BJ (cell line): ENCODE results near the gene PHLDB2. TPM values are rescaled to one million over a fixed set of nuclear protein-coding genes. Genes with fewer than 3 reads are reported as not detected.

ENCODE experiments used
- CTCF ChIA-PET: fragments of 350-600 bp; formaldehyde crosslinking; extraction: SDS; loops from one replicate; lab custom pipeline; 2021; ENCODE audit warnings: antibody characterized with exemption, inconsistent platforms; lab: Yijun Ruan, JAX
- POLR2A ChIA-PET: fragments of 300-600 bp; sonication (Branson Sonifier 250); formaldehyde crosslinking; extraction: SDS; loops from one replicate; lab custom pipeline; 2021; ENCODE audit warnings: antibody characterized with exemption; lab: Charles Lee
- DNase-seq: peaks from one replicate; pipeline ENCODE4 v3.0.0-alpha.2; 2011; ENCODE audit warnings: low read depth
- H3K27me3 ChIP-seq: 2 replicates; pipeline ENCODE4 v1.6.0; 2011; ENCODE audit warnings: low read length; ENCODE audit not compliant: control insufficient read depth, insufficient read depth
- H3K36me3 ChIP-seq: 2 replicates; pipeline ENCODE4 v1.5.1; 2011; ENCODE audit warnings: low read length; ENCODE audit not compliant: control insufficient read depth, insufficient read depth
- H3K4me3 ChIP-seq: 2 replicates; pipeline ENCODE4 v1.5.1; 2011; ENCODE audit warnings: low read depth, mild to moderate bottlenecking, control low read depth, low read length
- polyA plus RNA-seq: library from polyadenylated mRNA; depleted of rRNA; stranded (reverse); fragments of >200 nt; gene quantifications from 2 replicates; pipeline ENCODE4 v1.2.3, GENCODE V29; 2011
- TF ChIP-seq, protein P1 (sequence below): IDR thresholded peaks from 2 replicates; pipeline ENCODE4 v1.5.1; 2011; ENCODE audit warnings: low read depth, mild to moderate bottlenecking, control low read depth, inconsistent platforms, low read length, moderate library complexity; ENCODE audit not compliant: insufficient read depth

PHLDB2 gene
- polyA plus RNA-seq, 1 experiment = 44.7 TPM

DNA sequence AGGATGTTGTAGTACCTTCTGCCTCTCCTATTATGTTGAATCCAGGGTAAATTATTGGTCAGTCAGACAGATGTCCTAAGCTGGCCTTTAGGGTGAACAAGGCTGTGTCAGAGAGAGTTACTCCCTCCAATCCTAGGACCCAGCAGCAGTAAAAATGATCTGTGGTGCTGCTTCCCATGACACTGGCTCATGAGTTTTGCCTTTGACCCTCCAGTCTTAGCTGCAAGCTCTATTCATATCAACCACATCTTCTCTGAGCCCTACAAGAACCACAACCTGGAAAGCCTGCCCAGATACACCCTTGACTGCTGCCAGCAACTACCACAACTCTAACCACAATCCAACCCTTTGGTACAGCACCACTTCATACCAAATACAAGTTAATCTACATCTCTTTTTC is 27.2 kb upstream of the PHLDB2 start:
- Histone ChIP-seq H3K36me3 (no peaks in the 10 kb centered on the region), H3K27me3 (no peaks in the 10 kb centered on the region), H3K4me3 (no peak overlapping the region)
- ChIA-PET CTCF (no interaction called here), POLR2A (no interaction called here)
- TF ChIP-seq, protein P1, sequence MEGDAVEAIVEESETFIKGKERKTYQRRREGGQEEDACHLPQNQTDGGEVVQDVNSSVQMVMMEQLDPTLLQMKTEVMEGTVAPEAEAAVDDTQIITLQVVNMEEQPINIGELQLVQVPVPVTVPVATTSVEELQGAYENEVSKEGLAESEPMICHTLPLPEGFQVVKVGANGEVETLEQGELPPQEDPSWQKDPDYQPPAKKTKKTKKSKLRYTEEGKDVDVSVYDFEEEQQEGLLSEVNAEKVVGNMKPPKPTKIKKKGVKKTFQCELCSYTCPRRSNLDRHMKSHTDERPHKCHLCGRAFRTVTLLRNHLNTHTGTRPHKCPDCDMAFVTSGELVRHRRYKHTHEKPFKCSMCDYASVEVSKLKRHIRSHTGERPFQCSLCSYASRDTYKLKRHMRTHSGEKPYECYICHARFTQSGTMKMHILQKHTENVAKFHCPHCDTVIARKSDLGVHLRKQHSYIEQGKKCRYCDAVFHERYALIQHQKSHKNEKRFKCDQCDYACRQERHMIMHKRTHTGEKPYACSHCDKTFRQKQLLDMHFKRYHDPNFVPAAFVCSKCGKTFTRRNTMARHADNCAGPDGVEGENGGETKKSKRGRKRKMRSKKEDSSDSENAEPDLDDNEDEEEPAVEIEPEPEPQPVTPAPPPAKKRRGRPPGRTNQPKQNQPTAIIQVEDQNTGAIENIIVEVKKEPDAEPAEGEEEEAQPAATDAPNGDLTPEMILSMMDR = no peak
- no peak for DNase-seq

DNA sequence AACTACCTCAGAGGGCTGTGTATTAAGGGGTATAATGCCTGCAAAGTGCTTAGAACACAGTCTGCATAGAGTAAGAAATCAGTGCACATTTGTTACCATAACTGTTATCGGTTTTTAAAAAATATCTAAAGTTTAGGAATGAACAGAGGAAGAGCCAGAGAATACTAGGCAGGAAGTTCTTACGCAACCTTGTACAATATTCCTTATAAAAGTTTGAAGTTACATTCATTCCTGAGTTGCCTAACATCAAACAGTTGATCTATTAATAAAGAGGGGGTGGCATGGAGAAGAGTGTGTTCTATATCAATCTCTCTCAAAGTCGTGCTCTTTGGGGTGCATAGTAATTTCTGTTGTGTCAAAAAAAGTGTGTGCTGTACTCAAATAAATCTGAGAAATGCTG is 22.0 kb upstream of the PHLDB2 start:
- ChIA-PET POLR2A (no interaction called here), CTCF (no interaction called here)
- no peak overlapping the region for H3K4me3 ChIP-seq
- TF ChIP-seq, protein P1 = no peak
- H3K27me3 ChIP-seq = no peaks in the 10 kb centered on the region
- no peaks in the 10 kb centered on the region for H3K36me3 ChIP-seq
- DNase-seq = no peak

DNA sequence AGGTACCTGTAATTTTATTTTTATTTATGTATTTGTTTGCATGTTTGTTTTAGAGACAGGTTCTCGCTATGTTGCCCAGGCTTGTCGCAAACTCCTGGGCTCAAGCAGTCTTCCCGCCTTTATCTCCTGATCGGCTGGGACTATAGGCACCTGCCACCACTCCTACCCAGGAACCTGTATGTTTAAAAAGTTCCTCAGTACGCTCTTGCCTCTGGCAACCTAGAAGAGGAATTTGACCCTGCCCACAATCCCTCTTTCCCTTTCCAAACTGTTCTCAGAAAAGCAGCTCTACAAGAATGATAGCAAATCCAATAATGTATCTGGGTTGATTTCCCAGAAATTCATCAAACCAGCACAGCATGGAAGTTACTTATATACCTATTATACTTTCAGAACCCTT is 20.9 kb upstream of the PHLDB2 start:
- no peaks in the 10 kb centered on the region for H3K36me3 ChIP-seq
- no peak overlapping the region for H3K4me3 ChIP-seq
- TF ChIP-seq, protein P1 = no peak
- CTCF ChIA-PET = no interaction called here
- POLR2A ChIA-PET = no interaction called here
- no peak for DNase-seq
- no peaks in the 10 kb centered on the region for H3K27me3 ChIP-seq

DNA sequence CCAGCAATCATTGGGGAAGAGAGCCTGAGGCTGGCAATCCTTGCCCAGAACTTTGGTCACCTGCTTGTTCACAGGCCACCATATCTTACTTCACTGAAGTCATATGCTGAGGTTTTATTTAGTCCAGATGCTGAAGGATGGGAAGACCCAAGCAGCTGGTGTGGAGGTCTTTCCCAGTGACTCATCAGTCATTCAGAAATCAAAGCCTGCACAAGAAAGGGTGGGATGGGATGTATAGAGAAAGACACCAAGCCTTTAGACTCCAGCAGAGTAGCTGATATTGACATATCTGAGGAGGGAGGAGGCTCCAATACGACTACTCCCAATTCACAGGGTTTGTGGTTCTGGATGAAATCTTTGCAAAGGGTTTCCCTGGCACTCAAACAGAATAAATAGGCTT is 13.0 kb upstream of the PHLDB2 start:
- DNase-seq = no peak
- H3K4me3 ChIP-seq = no peak overlapping the region
- no peaks in the 10 kb centered on the region for H3K36me3 ChIP-seq
- no peaks in the 10 kb centered on the region for H3K27me3 ChIP-seq
- CTCF ChIA-PET = interaction anchor here (1.6 kb wide), 1 partner anchor 21 kb away, joined by 4 read pairs; no protein-coding TSS in a partner anchor
- POLR2A ChIA-PET = no interaction called here
- TF ChIP-seq, protein P1 = no peak

DNA sequence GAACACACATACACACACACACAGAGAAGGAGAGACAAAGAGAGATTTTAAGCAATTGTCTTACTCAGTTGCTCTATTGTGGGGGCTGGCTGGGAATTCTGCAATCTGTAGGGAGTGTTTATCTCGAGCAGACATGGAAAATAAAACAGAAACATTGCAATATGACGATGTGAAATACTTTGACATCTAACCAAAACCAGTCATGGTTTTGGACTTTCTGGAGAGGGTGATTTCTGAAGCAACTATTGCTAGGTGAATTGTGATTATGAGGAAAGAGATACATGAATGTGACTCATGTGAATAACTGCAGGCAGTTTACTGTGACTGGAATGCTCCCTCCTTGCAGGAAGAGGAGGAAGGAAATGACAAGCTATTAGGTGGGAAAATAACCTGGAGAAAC is 12.3 kb upstream of the PHLDB2 start:
- Histone ChIP-seq H3K36me3 (no peaks in the 10 kb centered on the region), H3K27me3 (no peaks in the 10 kb centered on the region), H3K4me3 (no peak overlapping the region)
- DNase-seq = peak; percentile 77
- ChIA-PET POLR2A (no interaction called here), CTCF (interaction anchor here (1.6 kb wide), 1 partner anchor 22 kb away, joined by 4 read pairs; no protein-coding TSS in a partner anchor)
- TF ChIP-seq, protein P1 = no peak
